B cell (primary cell): Measurements from ENCODE around the gene TTLL11. TPM values are rescaled to one million over a fixed set of nuclear protein-coding genes. Genes with fewer than 3 reads are reported as not detected.

Experiments
- ATAC-seq: fragments of 200-7000 bp; cut with Tn5 transposase; one replicate; pipeline ENCODE4 v1.10.0; 2021; ENCODE audit warnings: low read depth, mild to moderate bottlenecking, moderate number of reproducible peaks, moderate library complexity
- CTCF ChIA-PET: fragments of 350-600 bp; sonication (Branson Sonifier 250); formaldehyde crosslinking; loops from one replicate; lab custom pipeline; 2021; ENCODE audit warnings: antibody characterized with exemption, inconsistent platforms; lab: Charles Lee
- POLR2A ChIA-PET: fragments of 350-600 bp; sonication (Branson Sonifier 250); formaldehyde crosslinking; loops from one replicate; lab custom pipeline; 2021; ENCODE audit warnings: antibody characterized with exemption; lab: Charles Lee
- DNase-seq: peaks from one replicate; pipeline ENCODE4 v3.0.0; 2013
- H2AFZ ChIP-seq: 2 replicates; pipeline ENCODE4 v1.6.1; 2012; ENCODE audit warnings: mild to moderate bottlenecking, low read depth, low read length; ENCODE audit not compliant: insufficient read depth, poor library complexity, severe bottlenecking
- H3K27ac ChIP-seq, 2 donors: 1 replicate in 1 of 2; 2 replicates in 1 of 2; pipeline ENCODE4 v1.5.1; 2012 to 2013; ENCODE audit warnings: low read length in 2 of 2, mild to moderate bottlenecking in 2 of 2, moderate library complexity in 1 of 2
- H3K27me3 ChIP-seq, 4 experiments: fragments of 200-600 bp in 1 of 4; sonication (generic) in 1 of 4; replicated peaks in 1 of 4; 1 replicate in 2 of 4; 2 replicates in 2 of 4; pipeline versions ENCODE4 v1.6.1 to v1.7.0; 2013 to 2016; ENCODE audit warnings: low read length in 3 of 4, mild to moderate bottlenecking in 2 of 4, mixed read lengths in 1 of 4, moderate library complexity in 1 of 4; ENCODE audit not compliant: insufficient read depth in 4 of 4, control insufficient read depth in 3 of 4; ENCODE audit errors: control extremely low read depth in 1 of 4
- H3K36me3 ChIP-seq, 2 experiments: replicated peaks in 1 of 2; 1 replicate in 1 of 2; 2 replicates in 1 of 2; pipeline versions ENCODE4 v1.6.1 to v1.7.1; 2013; ENCODE audit warnings: low read length in 1 of 2; ENCODE audit not compliant: insufficient read depth in 2 of 2, control insufficient read depth in 1 of 2; ENCODE audit errors: control extremely low read depth in 1 of 2, extremely low read depth in 1 of 2
- H3K4me1 ChIP-seq, 2 donors: fragments of 200-600 bp in 1 of 2; sonication (generic) in 1 of 2; 1 replicate in 1 of 2; 2 replicates in 1 of 2; pipeline versions ENCODE4 v1.5.1 to v1.6.1; 2013 to 2017; ENCODE audit warnings: low read length in 2 of 2; ENCODE audit not compliant: control insufficient read depth in 2 of 2, insufficient read depth in 2 of 2
- H3K4me2 ChIP-seq: replicated peaks from 2 replicates; pipeline ENCODE3; 2012; ENCODE audit warnings: mild to moderate bottlenecking, low read depth, low read length; ENCODE audit not compliant: poor library complexity, severe bottlenecking
- H3K4me3 ChIP-seq, 5 experiments: fragments of 200-600 bp in 1 of 5; sonication (generic) in 1 of 5; 1 replicate in 3 of 5; 2 replicates in 2 of 5; pipeline versions ENCODE4 v1.5.1 to v1.7.0; 2011 to 2016; ENCODE audit warnings: low read length in 4 of 5, mild to moderate bottlenecking in 4 of 5, low read depth in 2 of 5, control low read depth in 1 of 5, moderate library complexity in 1 of 5; ENCODE audit not compliant: insufficient read depth in 1 of 5; ENCODE audit errors: control extremely low read depth in 1 of 5, extremely low read depth in 1 of 5
- H3K79me2 ChIP-seq: fragments of 200-600 bp; sonication (generic); one replicate; pipeline ENCODE4 v1.6.0; 2016; ENCODE audit warnings: low read length; ENCODE audit not compliant: control insufficient read depth, insufficient read depth
- H3K9ac ChIP-seq: fragments of 200-600 bp; sonication (generic); 2 replicates; pipeline ENCODE4 v1.6.1; 2017; ENCODE audit warnings: mild to moderate bottlenecking, low read length, moderate library complexity
- H3K9me3 ChIP-seq, 3 donors: one replicate each; pipeline versions ENCODE4 v1.6.1 to v1.7.1; 2013; ENCODE audit warnings: low read length in 2 of 3; ENCODE audit not compliant: control insufficient read depth in 2 of 3, insufficient read depth in 1 of 3; ENCODE audit errors: control extremely low read depth in 1 of 3
- H4K20me1 ChIP-seq: 2 replicates; pipeline ENCODE4 v1.6.0; 2012; ENCODE audit warnings: mild to moderate bottlenecking, low read length; ENCODE audit not compliant: insufficient read depth, control insufficient read depth, poor library complexity, severe bottlenecking
- H3K27ac Mint-ChIP-seq: one replicate; pipeline ENCODE4 v1.8.0; 2021; ENCODE audit warnings: mixed read lengths
- H3K27me3 Mint-ChIP-seq: one replicate; pipeline ENCODE4 v1.8.0; 2021; ENCODE audit warnings: mixed read lengths
- H3K4me1 Mint-ChIP-seq: one replicate; pipeline ENCODE4 v1.8.0; 2021; ENCODE audit warnings: mixed read lengths
- H3K4me3 Mint-ChIP-seq: one replicate; pipeline ENCODE4 v1.8.0; 2021; ENCODE audit warnings: mixed read lengths
- H3K9me3 Mint-ChIP-seq: one replicate; pipeline ENCODE4 v1.8.0; 2022; ENCODE audit warnings: mixed read lengths; ENCODE audit not compliant: insufficient read depth
- EZH2 ChIP-seq: IDR thresholded peaks from 2 replicates; pipeline ENCODE4 v1.6.1; 2012; ENCODE audit warnings: borderline replicate concordance, low read depth, mild to moderate bottlenecking, moderate library complexity, low read length; ENCODE audit not compliant: insufficient read depth, poor library complexity, severe bottlenecking
- WGBS: methylation state at CpG from one replicate; pipeline ENCODE4 v1.1.5; 2013; ENCODE audit warnings: missing lambda C conversion rate; ENCODE audit not compliant: insufficient coverage; 5-methylcytosine and 5-hydroxymethylcytosine counted together
- intact Hi-C: fragments of 100-400 bp; cut with micrococcal nuclease; formaldehyde crosslinking; loops from one replicate; pipeline ENCODE4 v1.10.0; 2022
- polyA plus RNA-seq: library from polyadenylated mRNA; depleted of rRNA; stranded (reverse); fragments of >200 nt; gene quantifications from 2 replicates; pipeline ENCODE4 v1.2.3, GENCODE V29; 2012
- total RNA-seq, 2 donors: library from RNA; stranded (reverse); fragments of 120-200 nt in 1 of 2; gene quantifications; 1 replicate in 1 of 2; 2 replicates in 1 of 2; pipeline versions ENCODE4 v1.2.3 to v1.2.4, GENCODE V29; 2013 to 2022
- TF ChIP-seq, protein P1 (sequence below): fragments of 200-600 bp; IDR thresholded peaks from one replicate; pipeline ENCODE4 v1.8.0; 2022; ENCODE audit warnings: antibody characterized with exemption, mild to moderate bottlenecking

Gene TTLL11
- total and polyA plus RNA-seq, 2 donors (not counting 1 experiment from before 2014, with no cell fraction given): 3.6 to 3.8 TPM

DNA sequence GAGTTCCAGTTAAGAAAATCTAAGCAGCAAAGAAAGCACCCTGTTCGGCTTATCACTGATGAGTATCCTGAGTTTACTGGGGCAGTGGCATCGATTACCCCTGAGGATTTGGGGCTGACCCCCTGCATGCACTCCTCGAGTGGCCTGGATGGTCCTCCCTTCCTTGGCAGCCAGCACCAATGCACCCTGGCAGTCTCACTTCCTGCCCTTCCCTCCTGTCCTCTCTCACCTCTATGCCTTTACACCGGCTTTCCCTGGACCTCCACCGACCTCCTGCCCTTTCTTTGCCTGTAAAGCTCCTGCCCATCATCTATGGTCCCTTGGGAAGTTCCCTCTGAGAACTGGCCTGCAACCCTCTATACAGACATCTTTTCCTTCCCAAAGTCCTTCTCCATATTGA lies 97.1 kb downstream of the TTLL11 start:
- WGBS: 95% methylated on average over 5 of the region's 5 CpGs
- TF ChIP-seq, protein P1, sequence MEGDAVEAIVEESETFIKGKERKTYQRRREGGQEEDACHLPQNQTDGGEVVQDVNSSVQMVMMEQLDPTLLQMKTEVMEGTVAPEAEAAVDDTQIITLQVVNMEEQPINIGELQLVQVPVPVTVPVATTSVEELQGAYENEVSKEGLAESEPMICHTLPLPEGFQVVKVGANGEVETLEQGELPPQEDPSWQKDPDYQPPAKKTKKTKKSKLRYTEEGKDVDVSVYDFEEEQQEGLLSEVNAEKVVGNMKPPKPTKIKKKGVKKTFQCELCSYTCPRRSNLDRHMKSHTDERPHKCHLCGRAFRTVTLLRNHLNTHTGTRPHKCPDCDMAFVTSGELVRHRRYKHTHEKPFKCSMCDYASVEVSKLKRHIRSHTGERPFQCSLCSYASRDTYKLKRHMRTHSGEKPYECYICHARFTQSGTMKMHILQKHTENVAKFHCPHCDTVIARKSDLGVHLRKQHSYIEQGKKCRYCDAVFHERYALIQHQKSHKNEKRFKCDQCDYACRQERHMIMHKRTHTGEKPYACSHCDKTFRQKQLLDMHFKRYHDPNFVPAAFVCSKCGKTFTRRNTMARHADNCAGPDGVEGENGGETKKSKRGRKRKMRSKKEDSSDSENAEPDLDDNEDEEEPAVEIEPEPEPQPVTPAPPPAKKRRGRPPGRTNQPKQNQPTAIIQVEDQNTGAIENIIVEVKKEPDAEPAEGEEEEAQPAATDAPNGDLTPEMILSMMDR: no peak
- TF ChIP-seq EZH2: no peak
- peaks cover 5% of the 10 kb centered on the region for H3K4me1 Mint-ChIP-seq
- Histone ChIP-seq H3K4me2 (no peak overlapping the region), H3K9ac (no peak overlapping the region), H3K4me3 (no peak overlapping the region), H4K20me1 (no peaks in the 10 kb centered on the region), H3K79me2 (no peaks in the 10 kb centered on the region), H3K4me1 (peaks cover 0 to 3% of the 10 kb centered on the region in 2 donors), H3K27me3 (no peaks in the 10 kb centered on the region), H3K36me3 (no peaks in the 10 kb centered on the region), H2AFZ (no peak overlapping the region), H3K27ac (no peak overlapping the region), H3K9me3 (no peaks in the 10 kb centered on the region)
- CTCF ChIA-PET: interaction anchor here (1.2 to 4.3 kb wide), 6 partner anchors 15 to 445 kb away, joined by 3 to 18 read pairs (median 8); no protein-coding TSS in a partner anchor
- ATAC-seq (no peak), DNase-seq (no peak)
- no peak overlapping the region for H3K4me3 Mint-ChIP-seq
- POLR2A ChIA-PET: no interaction called here
- no peak overlapping the region for H3K27ac Mint-ChIP-seq
- H3K27me3 Mint-ChIP-seq: no peaks in the 10 kb centered on the region
- intact Hi-C loops: no loop called here
- H3K9me3 Mint-ChIP-seq: no peaks in the 10 kb centered on the region

DNA sequence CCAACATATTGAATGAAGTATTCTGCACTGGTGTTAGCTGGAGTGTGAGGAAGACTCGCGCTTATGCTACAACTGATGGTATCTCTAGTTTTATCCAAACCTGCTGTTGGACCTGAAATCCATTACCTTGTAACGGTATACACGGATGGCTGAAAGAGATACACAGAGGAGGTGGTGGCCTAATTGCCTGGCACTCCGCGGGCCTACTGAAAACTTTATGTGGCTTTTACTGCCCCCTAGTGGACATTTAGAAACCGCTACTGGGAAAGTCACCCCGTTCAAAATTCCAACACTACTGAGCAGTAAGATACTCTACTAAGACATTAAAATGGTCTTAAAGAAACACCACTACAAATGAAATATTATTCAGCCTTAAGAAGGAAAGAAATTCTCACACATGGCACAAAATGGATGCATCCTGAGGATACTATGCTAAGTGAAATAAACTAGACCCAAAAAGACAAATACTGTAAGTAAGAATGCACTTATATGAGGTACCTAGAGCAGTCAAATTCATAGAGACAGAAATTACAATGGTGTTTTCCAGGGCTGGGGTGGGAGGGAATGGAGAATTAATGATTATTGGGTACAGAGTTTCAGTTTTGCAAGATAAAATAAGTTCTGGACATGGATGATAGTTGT lies 100.4 kb downstream of the TTLL11 start:
- H3K4me2 ChIP-seq: peak overlapping the region; percentile 12
- Mint-ChIP-seq H3K27me3 (no peaks in the 10 kb centered on the region), H3K9me3 (no peaks in the 10 kb centered on the region), H3K4me1 (peaks cover 9% of the 10 kb centered on the region), H3K4me3 (no peak overlapping the region), H3K27ac (no peak overlapping the region)
- H4K20me1 ChIP-seq: no peaks in the 10 kb centered on the region
- peaks cover 0 to 3% of the 10 kb centered on the region in 2 donors for H3K4me1 ChIP-seq
- POLR2A ChIA-PET: no interaction called here
- H3K9me3 ChIP-seq: no peaks in the 10 kb centered on the region
- ATAC-seq: peak; percentile 82
- TF ChIP-seq, protein P1: peak; percentile 91
- no peak for TF ChIP-seq EZH2
- H3K9ac ChIP-seq: no peak overlapping the region
- no peaks in the 10 kb centered on the region for H3K79me2 ChIP-seq
- peak; percentile 75 for DNase-seq
- H3K4me3 ChIP-seq: no peak overlapping the region
- peak overlapping the region; percentile 29 for H2AFZ ChIP-seq
- CTCF ChIA-PET: interaction anchor here (0.7 to 4.3 kb wide), 7 partner anchors 9 to 447 kb away, joined by 3 to 18 read pairs (median 6); no protein-coding TSS in a partner anchor
- WGBS: 13% methylated on average over 8 of the region's 8 CpGs
- intact Hi-C loops: loop anchor here (1.0 to 2.0 kb wide), 8 partner anchors 50 to 446 kb away; no protein-coding TSS in a partner anchor
- no peaks in the 10 kb centered on the region for H3K27me3 ChIP-seq
- no peak overlapping the region for H3K27ac ChIP-seq
- no peaks in the 10 kb centered on the region for H3K36me3 ChIP-seq
